ENCODE measurements around the gene SLC37A4.

Gene SLC37A4

DNA sequence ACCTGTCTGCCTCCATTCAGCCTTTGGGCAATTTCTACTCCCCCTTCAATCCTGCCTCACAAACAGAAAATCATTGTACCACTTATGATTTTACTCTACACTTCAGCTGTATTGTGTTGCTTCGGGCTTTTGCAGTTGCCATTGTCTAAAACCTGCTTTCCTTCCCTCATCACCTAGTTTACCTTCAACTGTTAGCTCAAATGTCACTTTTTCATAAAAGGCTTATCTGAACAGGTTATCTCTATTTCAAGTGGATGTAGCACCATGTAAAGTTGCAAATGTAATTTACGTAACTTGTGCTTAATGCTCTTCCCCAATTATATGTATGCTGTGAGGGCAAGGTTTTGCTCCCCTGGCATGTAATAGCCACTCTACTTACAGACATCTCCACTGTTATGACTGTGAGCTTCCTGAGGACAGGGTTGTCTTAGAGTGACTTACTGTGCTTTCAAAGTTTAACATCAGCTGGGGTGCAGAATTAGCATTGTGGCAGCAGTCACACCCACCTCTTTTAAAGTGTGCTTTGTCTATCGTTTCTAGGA lies 18.0 kb downstream of the SLC37A4 start:
- H3K79me2 ChIP-seq (ENCODE audit: low read length), result peaks cover 29% of the 10 kb centered on the region
- H3F3A ChIP-seq (ENCODE audit: insufficient read depth, low read length), result peaks cover 52% of the 10 kb centered on the region
- H3K4me3 ChIP-seq (ENCODE audit: low read length), result no peak overlapping the region
- no peaks in the 10 kb centered on the region for H3K9me3 ChIP-seq (replicated peaks; ENCODE audit: insufficient read depth, low read length)
- no peak for TF ChIP-seq EZH2phosphoT487 (IDR thresholded peaks at IDR 0.05; ENCODE audit: low read length)
- TF ChIP-seq EZH2 (optimal IDR thresholded peaks at IDR 0.05; ENCODE audit: low read depth, low read length), result no peak
- TF ChIP-seq, protein P1, sequence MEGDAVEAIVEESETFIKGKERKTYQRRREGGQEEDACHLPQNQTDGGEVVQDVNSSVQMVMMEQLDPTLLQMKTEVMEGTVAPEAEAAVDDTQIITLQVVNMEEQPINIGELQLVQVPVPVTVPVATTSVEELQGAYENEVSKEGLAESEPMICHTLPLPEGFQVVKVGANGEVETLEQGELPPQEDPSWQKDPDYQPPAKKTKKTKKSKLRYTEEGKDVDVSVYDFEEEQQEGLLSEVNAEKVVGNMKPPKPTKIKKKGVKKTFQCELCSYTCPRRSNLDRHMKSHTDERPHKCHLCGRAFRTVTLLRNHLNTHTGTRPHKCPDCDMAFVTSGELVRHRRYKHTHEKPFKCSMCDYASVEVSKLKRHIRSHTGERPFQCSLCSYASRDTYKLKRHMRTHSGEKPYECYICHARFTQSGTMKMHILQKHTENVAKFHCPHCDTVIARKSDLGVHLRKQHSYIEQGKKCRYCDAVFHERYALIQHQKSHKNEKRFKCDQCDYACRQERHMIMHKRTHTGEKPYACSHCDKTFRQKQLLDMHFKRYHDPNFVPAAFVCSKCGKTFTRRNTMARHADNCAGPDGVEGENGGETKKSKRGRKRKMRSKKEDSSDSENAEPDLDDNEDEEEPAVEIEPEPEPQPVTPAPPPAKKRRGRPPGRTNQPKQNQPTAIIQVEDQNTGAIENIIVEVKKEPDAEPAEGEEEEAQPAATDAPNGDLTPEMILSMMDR (IDR thresholded peaks at IDR 0.05; ENCODE audit: low read length), result no peak
- H2AFZ ChIP-seq (ENCODE audit: low read length), result no peak overlapping the region
- peaks cover 12% of the 10 kb centered on the region for H3K36me3 ChIP-seq (replicated peaks; ENCODE audit: insufficient read depth, low read length)
- H4K20me1 ChIP-seq (ENCODE audit: insufficient read depth, low read length), result no peaks in the 10 kb centered on the region
- H3K9ac ChIP-seq (ENCODE audit: low read length), result no peak overlapping the region
- no peak overlapping the region for H3K27ac ChIP-seq (ENCODE audit: low read length)
- no peaks in the 10 kb centered on the region for H3K9me2 ChIP-seq (replicated peaks; ENCODE audit: insufficient read depth, low read length)
- H3K27me3 ChIP-seq (replicated peaks; ENCODE audit: insufficient read depth, low read length), result no peaks in the 10 kb centered on the region
- no peak overlapping the region for H3K4me2 ChIP-seq (ENCODE audit: low read depth, low read length)
- peaks cover 7% of the 10 kb centered on the region; the same call in 1 of the 2 replicates for H3K4me1 ChIP-seq (ENCODE audit: low read length)
- no peak for DNase-seq

DNA sequence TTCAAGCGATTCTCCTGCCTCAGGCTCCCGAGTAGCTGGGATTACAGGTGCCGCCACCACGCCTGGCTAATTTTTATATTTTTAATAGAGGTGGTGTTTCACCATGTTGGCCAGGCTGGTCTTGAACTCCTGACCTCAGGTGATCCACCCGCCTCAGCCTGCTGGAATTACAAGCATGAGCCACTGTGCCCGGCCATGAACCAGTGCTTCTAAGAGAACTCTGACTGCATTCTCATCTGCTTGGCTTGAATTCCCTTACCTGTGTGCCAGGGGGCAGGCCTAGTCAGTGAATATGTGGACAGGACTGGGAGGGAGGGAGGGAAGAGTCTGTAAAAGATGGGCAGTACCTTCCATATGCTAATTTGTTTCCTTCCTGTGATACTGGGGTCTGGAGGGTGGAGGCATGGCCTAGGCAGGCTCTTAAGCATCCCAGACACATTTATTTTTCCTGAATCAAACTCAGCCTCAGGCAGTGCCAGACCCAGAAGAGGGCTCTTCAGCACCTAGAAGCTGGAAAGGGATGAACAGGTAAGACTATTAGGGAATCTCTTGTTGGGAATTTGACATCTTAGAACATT lies 19.1 kb downstream of the SLC37A4 start:
- Histone ChIP-seq H3K4me2 (ENCODE audit: low read depth, low read length) (no peak overlapping the region), H2AFZ (ENCODE audit: low read length) (no peak overlapping the region), H4K20me1 (ENCODE audit: insufficient read depth, low read length) (no peaks in the 10 kb centered on the region), H3K4me3 (ENCODE audit: low read length) (no peak overlapping the region), H3F3A (ENCODE audit: insufficient read depth, low read length) (peaks cover 41% of the 10 kb centered on the region), H3K9me2 (replicated peaks; ENCODE audit: insufficient read depth, low read length) (no peaks in the 10 kb centered on the region), H3K9me3 (replicated peaks; ENCODE audit: insufficient read depth, low read length) (no peaks in the 10 kb centered on the region), H3K36me3 (replicated peaks; ENCODE audit: insufficient read depth, low read length) (peaks cover 10% of the 10 kb centered on the region), H3K4me1 (ENCODE audit: low read length) (0 out of 2 replicates have a peak, but pooled peaks cover under 1% of the 10 kb centered on the region), H3K27ac (ENCODE audit: low read length) (no peak overlapping the region), H3K27me3 (replicated peaks; ENCODE audit: insufficient read depth, low read length) (no peaks in the 10 kb centered on the region), H3K9ac (ENCODE audit: low read length) (no peak overlapping the region), H3K79me2 (ENCODE audit: low read length) (peaks cover 18% of the 10 kb centered on the region)
- TF ChIP-seq EZH2 (optimal IDR thresholded peaks at IDR 0.05; ENCODE audit: low read depth, low read length), result no peak
- TF ChIP-seq, protein P1 (IDR thresholded peaks at IDR 0.05; ENCODE audit: low read length), result no peak
- no peak for TF ChIP-seq EZH2phosphoT487 (IDR thresholded peaks at IDR 0.05; ENCODE audit: low read length)
- no peak for DNase-seq

DNA sequence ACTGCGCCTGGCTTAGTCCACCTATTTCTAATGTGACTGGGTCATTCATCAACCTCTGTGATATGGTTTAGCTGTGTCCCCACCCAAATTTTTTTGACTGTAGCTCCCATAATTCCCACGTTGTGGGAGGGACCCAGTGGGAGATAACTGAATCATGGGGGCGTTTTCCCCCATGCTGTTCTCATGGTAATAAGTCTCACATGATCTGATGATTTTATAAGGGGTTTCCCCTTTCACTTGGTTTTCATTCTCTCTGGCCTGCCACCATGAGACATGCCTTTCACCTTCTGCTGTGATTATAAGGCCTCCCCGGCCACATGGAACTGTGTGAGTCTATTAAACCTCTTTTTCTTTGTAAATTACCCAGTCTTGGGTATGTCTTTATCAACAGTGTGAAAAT lies 24.0 kb downstream of the SLC37A4 start:
- Histone ChIP-seq H3K4me3 (ENCODE audit: low read length) (no peak overlapping the region), H3K27me3 (replicated peaks; ENCODE audit: insufficient read depth, low read length) (no peaks in the 10 kb centered on the region), H3K79me2 (ENCODE audit: low read length) (peaks cover 5% of the 10 kb centered on the region), H3K27ac (ENCODE audit: low read length) (no peak overlapping the region), H3K36me3 (replicated peaks; ENCODE audit: insufficient read depth, low read length) (peaks cover 3% of the 10 kb centered on the region; the same call in 1 of the 2 replicates), H3K9me3 (replicated peaks; ENCODE audit: insufficient read depth, low read length) (no peaks in the 10 kb centered on the region), H3K4me1 (ENCODE audit: low read length) (no peaks in the 10 kb centered on the region), H3F3A (ENCODE audit: insufficient read depth, low read length) (no peaks in the 10 kb centered on the region), H3K9ac (ENCODE audit: low read length) (no peak overlapping the region), H4K20me1 (ENCODE audit: insufficient read depth, low read length) (no peaks in the 10 kb centered on the region), H2AFZ (ENCODE audit: low read length) (no peak overlapping the region), H3K4me2 (ENCODE audit: low read depth, low read length) (no peak overlapping the region), H3K9me2 (replicated peaks; ENCODE audit: insufficient read depth, low read length) (no peaks in the 10 kb centered on the region)
- no peak for TF ChIP-seq EZH2 (optimal IDR thresholded peaks at IDR 0.05; ENCODE audit: low read depth, low read length)
- TF ChIP-seq, protein P1 (IDR thresholded peaks at IDR 0.05; ENCODE audit: low read length), result no peak
- TF ChIP-seq EZH2phosphoT487 (IDR thresholded peaks at IDR 0.05; ENCODE audit: low read length), result no peak
- no peak for DNase-seq

Data from MM.1S (cell line).